CD14-positive monocyte (primary cell): Measurements from ENCODE around the gene CAP2. TPM values are rescaled to one million over a fixed set of nuclear protein-coding genes. Genes with fewer than 3 reads are reported as not detected.

ENCODE experiments used
- DNase-seq, 3 donors: peaks; one replicate each; pipeline ENCODE4 v3.0.0-alpha.2; 2011 to 2022
- H2AFZ ChIP-seq: 2 replicates; pipeline ENCODE4 v1.6.0; 2012; ENCODE audit warnings: mild to moderate bottlenecking, low read depth, low read length, inconsistent platforms; ENCODE audit not compliant: insufficient read depth, poor library complexity, severe bottlenecking
- H3K27ac ChIP-seq, 2 donors: 1 replicate in 1 of 2; 2 replicates in 1 of 2; pipeline ENCODE4 v1.5.1; 2012 to 2013; ENCODE audit warnings: low read length in 2 of 2, control low read depth in 1 of 2, inconsistent platforms in 1 of 2, low read depth in 1 of 2, mild to moderate bottlenecking in 1 of 2
- H3K27me3 ChIP-seq, 2 donors: one replicate each; pipeline versions ENCODE4 v1.6.0 to v1.6.1; 2011 to 2013; ENCODE audit warnings: low read length in 2 of 2; ENCODE audit not compliant: control insufficient read depth in 2 of 2, insufficient read depth in 2 of 2
- H3K36me3 ChIP-seq, 2 donors: replicated peaks in 1 of 2; 1 replicate in 1 of 2; 2 replicates in 1 of 2; pipeline versions ENCODE4 v1.5.1 to v1.6.1; 2012 to 2013; ENCODE audit warnings: low read length in 2 of 2, control low read depth in 1 of 2, inconsistent platforms in 1 of 2, mild to moderate bottlenecking in 1 of 2; ENCODE audit not compliant: insufficient read depth in 2 of 2, control insufficient read depth in 1 of 2
- H3K4me1 ChIP-seq, 2 donors: 1 replicate in 1 of 2; 2 replicates in 1 of 2; pipeline versions ENCODE4 v1.5.1 to v1.6.1; 2012 to 2013; ENCODE audit warnings: low read length in 2 of 2, control low read depth in 1 of 2, inconsistent platforms in 1 of 2, mild to moderate bottlenecking in 1 of 2, moderate library complexity in 1 of 2; ENCODE audit not compliant: insufficient read depth in 2 of 2, control insufficient read depth in 1 of 2
- H3K4me2 ChIP-seq: replicated peaks from 2 replicates; pipeline ENCODE3; 2012; ENCODE audit warnings: low read length, moderate library complexity, mild to moderate bottlenecking; ENCODE audit not compliant: poor library complexity, severe bottlenecking; ENCODE audit errors: extremely low read depth
- H3K4me3 ChIP-seq, 3 experiments: fragments of 200-600 bp in 1 of 3; sonication (generic) in 1 of 3; replicated peaks in 1 of 3; 1 replicate in 2 of 3; 2 replicates in 1 of 3; pipeline ENCODE4 v1.5.1; 2011 to 2013; ENCODE audit warnings: low read length in 3 of 3, mild to moderate bottlenecking in 3 of 3, control low read depth in 2 of 3, low read depth in 2 of 3, inconsistent platforms in 1 of 3, moderate library complexity in 1 of 3
- H3K79me2 ChIP-seq: 2 replicates; pipeline ENCODE4 v1.6.0; 2012; ENCODE audit warnings: mild to moderate bottlenecking, control low read depth, inconsistent platforms, low read length, moderate library complexity; ENCODE audit not compliant: insufficient read depth
- H3K9ac ChIP-seq: 2 replicates; pipeline ENCODE4 v1.6.0; 2017; ENCODE audit warnings: low read length, mild to moderate bottlenecking; ENCODE audit not compliant: insufficient read depth, poor library complexity, severe bottlenecking
- H3K9me3 ChIP-seq, 2 donors: replicated peaks in 1 of 2; 1 replicate in 1 of 2; 2 replicates in 1 of 2; pipeline versions ENCODE4 v1.5.1 to v1.6.1; 2012 to 2013; ENCODE audit warnings: low read length in 2 of 2, control low read depth in 1 of 2; ENCODE audit not compliant: control insufficient read depth in 1 of 2, insufficient read depth in 1 of 2
- H4K20me1 ChIP-seq: 2 replicates; pipeline ENCODE4 v1.6.0; 2012; ENCODE audit warnings: mild to moderate bottlenecking, low read length, control low read depth, moderate library complexity; ENCODE audit not compliant: insufficient read depth
- H3K27ac Mint-ChIP-seq, 7 donors: one replicate each; pipeline ENCODE4 v1.8.0; 2020; ENCODE audit warnings: mild to moderate bottlenecking in 7 of 7, mixed read lengths in 7 of 7, moderate library complexity in 6 of 7, inconsistent platforms in 2 of 7
- H3K27me3 Mint-ChIP-seq, 3 donors: one replicate each; pipeline ENCODE4 v1.8.0; 2021 to 2022; ENCODE audit warnings: low read depth in 3 of 3, mild to moderate bottlenecking in 3 of 3, mixed read lengths in 3 of 3, moderate library complexity in 3 of 3, inconsistent platforms in 1 of 3
- H3K36me3 Mint-ChIP-seq, 2 donors: one replicate each; pipeline ENCODE4 v1.8.0; 2020; ENCODE audit warnings: mixed read lengths in 2 of 2, inconsistent platforms in 1 of 2, mild to moderate bottlenecking in 1 of 2
- H3K4me1 Mint-ChIP-seq: one replicate; pipeline ENCODE4 v1.8.0; 2020; ENCODE audit warnings: mild to moderate bottlenecking, mixed read lengths
- H3K4me3 Mint-ChIP-seq, 2 donors: one replicate each; pipeline ENCODE4 v1.8.0; 2020; ENCODE audit warnings: mild to moderate bottlenecking in 2 of 2, mixed read lengths in 2 of 2, moderate library complexity in 1 of 2
- H3K9me3 Mint-ChIP-seq, 7 donors: one replicate each; pipeline ENCODE4 v1.8.0; 2020 to 2022; ENCODE audit warnings: mixed read lengths in 7 of 7, mild to moderate bottlenecking in 6 of 7, moderate library complexity in 6 of 7, inconsistent platforms in 2 of 7
- CTCF ChIP-seq: fragments of 200-600 bp; IDR thresholded peaks from one replicate; pipeline ENCODE4 v1.8.0; 2022; ENCODE audit warnings: antibody characterized with exemption, mild to moderate bottlenecking
- WGBS: methylation state at CpG from one replicate; pipeline ENCODE4 v1.1.5; 2013; ENCODE audit warnings: missing lambda C conversion rate; ENCODE audit not compliant: insufficient coverage; 5-methylcytosine and 5-hydroxymethylcytosine counted together
- intact Hi-C, 2 donors: fragments of 100-400 bp; cut with micrococcal nuclease; formaldehyde crosslinking; loops; one replicate each; pipeline versions ENCODE4 v1.15.0 to v1.15.1; 2023
- polyA plus RNA-seq, 3 donors: library from polyadenylated mRNA; depleted of rRNA in 1 of 3; unstranded in 2 of 3; stranded (reverse) in 1 of 3; fragments of 300-500 nt in 2 of 3; fragments of >200 nt in 1 of 3; fragmentation: Illumina TruSeq in 2 of 3; gene quantifications; 1 replicate in 2 of 3; 2 replicates in 1 of 3; pipeline ENCODE4 v1.2.3, GENCODE V29; 2012 to 2021

Gene CAP2
- polyA plus RNA-seq, 3 donors = not detected

GRCh38 chr6:17349427-17349826 lies 44.0 kb upstream of the CAP2 start:
- no peak for DNase-seq
- H3K9ac ChIP-seq = no peak overlapping the region
- Mint-ChIP-seq H3K9me3 (peaks cover 0 to 6% (median 2%) of the 10 kb centered on the region in 7 donors), H3K27me3 (peaks cover 2 to 6% (median 5%) of the 10 kb centered on the region in 3 donors), H3K36me3 (no peaks in the 10 kb centered on the region), H3K4me3 (no peak overlapping the region), H3K4me1 (no peaks in the 10 kb centered on the region), H3K27ac (no peak overlapping the region)
- no peak overlapping the region for H3K4me3 ChIP-seq
- H3K79me2 ChIP-seq = no peaks in the 10 kb centered on the region
- H4K20me1 ChIP-seq = no peaks in the 10 kb centered on the region
- no peaks in the 10 kb centered on the region for H3K9me3 ChIP-seq
- no peak overlapping the region for H3K27ac ChIP-seq
- no peak for TF ChIP-seq CTCF
- intact Hi-C loops = no loop called here
- WGBS = no CpG with 5 or more reads among the region's 2 CpGs
- no peak overlapping the region for H2AFZ ChIP-seq
- H3K36me3 ChIP-seq = no peaks in the 10 kb centered on the region
- no peak overlapping the region for H3K4me2 ChIP-seq
- H3K4me1 ChIP-seq = no peaks in the 10 kb centered on the region
- H3K27me3 ChIP-seq = no peaks in the 10 kb centered on the region

GRCh38 chr6:17352302-17352701 lies 41.1 kb upstream of the CAP2 start:
- Histone ChIP-seq H3K9me3 (no peaks in the 10 kb centered on the region), H3K4me3 (no peak overlapping the region), H3K36me3 (no peaks in the 10 kb centered on the region), H3K4me1 (no peaks in the 10 kb centered on the region), H3K9ac (no peak overlapping the region), H4K20me1 (no peaks in the 10 kb centered on the region), H2AFZ (no peak overlapping the region), H3K27ac (no peak overlapping the region), H3K27me3 (no peaks in the 10 kb centered on the region), H3K79me2 (no peaks in the 10 kb centered on the region), H3K4me2 (no peak overlapping the region)
- Mint-ChIP-seq H3K36me3 (no peaks in the 10 kb centered on the region), H3K27me3 (peaks cover 0 to 5% (median 4%) of the 10 kb centered on the region in 3 donors), H3K27ac (no peak overlapping the region), H3K4me3 (no peak overlapping the region), H3K9me3 (peaks cover 0 to 11% (median 2%) of the 10 kb centered on the region in 7 donors), H3K4me1 (no peaks in the 10 kb centered on the region)
- intact Hi-C loops = no loop called here
- no peak for TF ChIP-seq CTCF
- no peak for DNase-seq
